T-helper 1 cell treated with Interleukin-12 subunit alpha and Interleukin-12 subunit beta and Interleukin-4 antibody, amounts not matched to agents 30 ng/mL and 1 ng/mL, for 36 hours (primary cell): ENCODE measurements around the gene OR8B4. TPM values are rescaled to one million over a fixed set of nuclear protein-coding genes. Genes with fewer than 3 reads are reported as not detected.
"Not testable (repeated sequence)": the region's sequence is repeated elsewhere in the genome, so short reads cannot be mapped to it uniquely, and the experiment has no call there.

ENCODE experiments used
- intact Hi-C: fragments of 100-400 bp; cut with micrococcal nuclease; formaldehyde crosslinking; loops from one replicate; pipeline ENCODE4 v1.15.1; 2024
- total RNA-seq: library from RNA; stranded (reverse); gene quantifications from 2 replicates; pipeline ENCODE4 v1.2.3, GENCODE V29; 2022

OR8B4 gene, protein sequence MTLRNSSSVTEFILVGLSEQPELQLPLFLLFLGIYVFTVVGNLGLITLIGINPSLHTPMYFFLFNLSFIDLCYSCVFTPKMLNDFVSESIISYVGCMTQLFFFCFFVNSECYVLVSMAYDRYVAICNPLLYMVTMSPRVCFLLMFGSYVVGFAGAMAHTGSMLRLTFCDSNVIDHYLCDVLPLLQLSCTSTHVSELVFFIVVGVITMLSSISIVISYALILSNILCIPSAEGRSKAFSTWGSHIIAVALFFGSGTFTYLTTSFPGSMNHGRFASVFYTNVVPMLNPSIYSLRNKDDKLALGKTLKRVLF
- not detected in 2 replicates for total RNA-seq

DNA sequence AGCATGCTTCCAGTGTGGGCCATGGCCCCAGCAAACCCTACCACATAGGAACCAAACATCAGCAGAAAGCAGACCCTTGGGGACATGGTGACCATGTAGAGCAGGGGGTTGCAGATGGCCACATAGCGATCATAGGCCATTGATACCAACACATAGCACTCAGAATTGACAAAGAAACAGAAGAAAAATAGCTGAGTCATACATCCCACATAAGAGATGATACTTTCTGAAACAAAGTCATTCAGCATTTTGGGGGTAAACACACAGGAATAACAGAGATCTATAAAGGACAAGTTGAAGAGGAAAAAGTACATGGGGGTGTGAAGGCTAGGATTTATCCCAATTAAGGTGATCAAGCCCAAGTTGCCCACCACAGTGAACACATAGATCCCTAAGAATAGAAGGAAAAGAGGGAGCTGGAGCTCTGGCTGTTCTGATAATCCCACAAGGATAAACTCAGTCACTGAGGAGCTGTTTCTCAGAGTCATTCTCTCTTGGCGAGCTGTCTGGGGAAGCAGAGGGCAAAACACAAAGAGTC lies at the start of gene OR8B4:
OR8B4 (minus strand) TSS at position 488 of the 538 bp plus-strand sequence; CDS start at position 488, 0 bp downstream.
- intact Hi-C loops: no loop called here

DNA sequence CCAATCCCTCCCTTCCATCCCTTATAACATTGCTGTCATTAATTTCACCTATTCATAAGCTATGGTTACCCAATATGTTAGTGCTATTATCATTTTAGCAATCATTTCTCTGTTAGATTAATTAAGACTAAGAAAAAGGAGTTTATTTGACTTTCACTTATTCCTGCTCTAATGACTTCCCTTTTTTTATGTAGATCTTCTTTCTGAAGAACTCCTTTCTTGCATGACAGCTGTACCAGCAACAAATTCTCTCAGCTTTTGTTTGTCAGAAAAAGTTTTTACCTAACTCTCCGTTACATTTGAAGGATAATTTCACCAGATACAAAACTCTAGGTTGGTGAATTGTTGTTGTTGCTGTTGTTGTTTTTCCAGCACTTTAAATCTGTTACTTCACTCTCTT lies 49.4 kb upstream of the OR8B4 start:
- intact Hi-C loops: no loop called here

DNA sequence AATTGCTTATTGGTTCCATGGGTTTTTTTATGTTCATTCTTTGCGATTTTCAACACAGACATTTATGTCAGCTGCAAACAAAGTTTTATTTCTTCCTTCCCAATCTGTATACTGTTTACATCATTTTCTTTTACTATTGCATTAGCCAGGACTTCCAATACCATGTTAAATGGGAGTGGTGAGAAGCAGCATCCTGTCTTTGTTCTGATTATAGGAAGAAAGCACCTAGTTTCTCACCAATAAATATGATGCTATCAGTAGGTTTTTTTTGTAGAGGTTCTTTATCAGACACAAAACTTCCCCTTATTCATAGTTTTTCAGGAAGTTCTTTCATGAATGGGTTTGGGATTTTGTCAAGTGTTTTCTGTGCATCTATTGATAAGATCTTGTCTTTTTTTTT lies 48.8 kb upstream of the OR8B4 start:
- intact Hi-C loops: no loop called here

DNA sequence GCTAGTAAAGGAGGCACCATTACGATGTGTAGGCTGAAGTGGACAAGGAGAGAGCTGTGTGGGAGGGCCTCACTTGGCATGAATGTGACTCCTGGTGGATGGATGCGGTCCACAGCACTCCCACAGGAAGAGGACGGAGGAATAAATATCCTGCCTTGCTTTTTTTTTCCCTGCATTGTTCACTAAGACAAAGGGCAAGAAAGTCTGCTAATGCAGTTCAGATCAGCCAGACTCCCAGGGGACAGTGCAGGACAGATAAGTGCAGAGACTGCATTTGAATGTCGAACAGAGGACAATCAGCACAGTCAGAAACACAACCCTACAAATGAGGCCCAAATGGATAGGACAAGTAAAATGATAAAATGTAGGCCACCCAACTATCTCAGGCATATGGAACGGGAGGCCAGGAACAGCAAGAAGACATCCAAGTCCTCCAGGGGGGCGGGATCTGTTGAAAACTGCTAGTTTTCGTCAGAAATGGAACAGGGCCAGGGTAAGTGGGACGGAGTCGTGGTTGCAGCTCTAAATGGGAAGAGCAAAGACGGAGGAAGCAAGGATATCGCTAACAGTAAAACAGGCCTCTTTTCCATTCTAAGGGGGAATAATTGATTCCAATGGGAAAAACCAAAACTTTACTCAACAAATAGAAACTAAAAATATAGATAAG lies 46.0 kb upstream of the OR8B4 start:
- intact Hi-C loops: no loop called here

DNA sequence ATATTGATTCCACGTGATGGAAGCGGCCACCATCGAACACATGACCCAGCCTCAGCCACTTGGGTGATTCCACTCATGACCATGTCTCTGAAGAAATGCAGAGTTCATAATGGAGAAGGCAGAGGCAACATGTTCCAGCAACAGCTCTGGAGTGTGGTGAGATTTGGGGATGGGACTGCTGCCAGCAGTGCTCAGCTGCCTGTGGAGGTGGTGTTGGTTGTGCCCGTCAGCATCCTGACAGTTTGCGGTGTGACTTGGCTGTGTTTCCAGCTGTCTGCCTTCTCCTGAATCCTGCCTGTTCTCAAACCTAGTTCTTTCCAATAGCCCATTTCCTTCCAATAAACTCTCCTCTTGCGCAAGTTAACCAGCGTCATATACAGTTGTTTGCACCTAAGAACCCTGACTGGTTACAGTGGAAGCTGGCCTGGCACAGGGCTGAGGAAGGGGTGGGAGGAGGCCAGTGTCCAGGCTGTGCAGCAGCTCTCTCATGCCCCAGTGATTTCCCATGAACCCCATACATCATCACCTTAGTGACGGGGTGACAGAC lies 42.8 kb upstream of the OR8B4 start:
- intact Hi-C loops: no loop called here

DNA sequence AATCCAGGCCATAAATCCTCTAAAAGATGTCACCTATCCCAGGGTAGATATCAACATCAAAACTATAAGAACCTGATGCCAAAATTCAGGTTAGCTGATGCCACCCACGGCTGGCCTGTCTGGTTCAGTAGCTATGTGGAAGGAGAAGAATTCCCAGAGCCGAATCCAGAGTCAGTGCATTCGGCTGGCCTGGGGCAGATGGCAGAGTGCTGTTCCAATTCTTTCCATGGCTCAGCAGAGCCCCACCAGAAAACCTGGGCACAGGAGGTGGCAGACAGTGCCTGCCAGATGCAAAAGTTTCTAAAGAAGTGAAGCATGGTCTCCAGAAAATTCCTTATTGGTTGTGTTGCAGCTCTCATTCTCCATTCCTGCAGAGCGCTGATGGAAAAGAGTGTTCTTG lies 40.7 kb upstream of the OR8B4 start:
- intact Hi-C loops: no loop called here

DNA sequence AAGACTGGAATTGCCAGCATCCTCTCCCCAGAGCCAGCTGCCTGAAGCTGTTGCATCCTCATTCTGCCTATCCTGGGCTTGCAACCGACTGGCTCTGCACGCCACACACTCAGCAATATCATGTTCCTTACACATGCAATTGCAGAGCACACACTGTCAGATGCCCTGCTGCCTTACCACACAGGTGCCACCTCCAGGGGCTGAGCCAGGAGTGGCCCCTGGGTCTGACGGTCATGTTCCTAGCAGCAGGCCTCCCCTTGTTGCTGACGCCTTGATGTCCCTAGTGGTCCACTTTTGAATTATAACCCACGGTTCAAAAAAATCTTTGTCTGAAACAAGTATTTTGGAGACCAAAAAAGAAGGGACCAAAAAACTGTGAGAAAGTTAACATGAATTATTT lies 39.3 kb upstream of the OR8B4 start:
- intact Hi-C loops: no loop called here

DNA sequence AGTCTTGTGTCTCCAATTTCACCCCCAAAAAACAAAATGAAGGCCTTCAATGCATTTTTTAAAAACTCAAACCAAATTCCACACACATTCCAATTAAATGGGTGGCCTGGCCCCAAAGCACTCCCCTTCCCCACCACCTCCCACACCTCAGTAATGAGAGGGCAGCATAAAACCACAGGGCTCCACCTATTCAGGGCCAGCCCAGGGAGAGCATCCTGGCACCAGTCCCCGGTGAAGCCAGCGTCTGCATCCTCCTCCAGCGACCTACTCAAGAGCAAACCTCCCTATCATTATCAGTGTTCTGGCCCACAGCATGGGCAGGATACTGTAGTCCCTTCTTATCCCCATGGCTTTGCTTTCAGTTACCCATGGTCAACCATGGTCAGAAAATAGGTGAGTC lies 38.7 kb upstream of the OR8B4 start:
- intact Hi-C loops: no loop called here

DNA sequence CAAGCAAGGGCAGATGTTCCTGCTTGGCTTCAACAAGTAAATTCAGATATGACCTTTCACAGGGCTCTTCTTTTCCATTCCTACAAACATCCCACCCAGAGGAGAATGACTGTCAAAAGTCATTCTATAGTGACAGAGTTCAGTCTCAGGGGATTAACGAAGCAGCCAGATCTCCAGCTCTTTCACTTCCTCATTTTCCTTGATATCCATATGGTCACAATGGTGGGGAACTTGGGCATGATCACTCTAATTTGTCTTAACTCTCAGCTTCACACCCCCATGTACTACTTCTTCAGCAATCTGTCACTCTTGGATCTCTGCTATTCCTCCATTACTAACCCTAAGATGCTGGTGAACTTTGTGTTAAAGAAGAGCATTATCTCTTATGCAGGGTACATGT lies 35.8 kb upstream of the OR8B4 start:
- intact Hi-C loops: no loop called here

DNA sequence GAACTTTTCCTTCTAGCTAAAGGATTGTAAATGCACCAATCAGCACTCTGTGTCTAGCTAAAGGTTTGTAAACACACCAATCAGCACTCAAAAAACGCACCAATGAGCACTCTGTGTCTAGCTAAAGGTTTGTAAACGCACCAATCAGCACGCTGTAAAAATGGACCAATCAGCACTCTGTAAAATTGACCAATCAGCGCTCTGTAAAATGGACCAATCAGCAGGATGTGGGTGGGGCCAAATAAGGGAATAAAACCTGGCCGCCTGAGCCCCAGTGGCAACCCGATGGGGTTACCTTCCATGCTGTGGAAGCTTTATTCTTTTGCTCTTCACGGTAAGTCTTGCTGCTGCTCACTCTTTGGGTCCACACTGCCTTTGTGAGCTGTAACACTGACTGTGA lies 34.7 kb upstream of the OR8B4 start:
- intact Hi-C loops: not testable (repeated sequence)

DNA sequence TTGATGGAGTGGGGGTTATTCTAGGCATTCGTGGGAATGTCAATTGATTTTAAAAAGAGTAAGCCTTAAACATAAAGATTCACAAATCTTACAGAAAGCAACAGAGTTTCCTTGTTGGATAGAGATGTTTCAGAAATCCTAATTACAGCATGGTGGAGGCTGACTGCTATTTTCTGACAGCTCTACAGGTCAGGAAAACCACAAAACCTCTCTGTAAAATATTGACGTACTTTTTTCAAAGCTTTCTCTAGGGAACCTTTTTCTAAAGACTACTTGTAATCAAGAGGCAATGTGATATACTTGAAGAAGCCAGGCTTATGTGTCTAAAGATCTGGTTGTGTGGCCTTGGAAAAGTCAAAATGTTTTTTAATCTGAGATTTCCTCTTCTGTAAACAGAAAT lies 29.9 kb upstream of the OR8B4 start:
- intact Hi-C loops: no loop called here

DNA sequence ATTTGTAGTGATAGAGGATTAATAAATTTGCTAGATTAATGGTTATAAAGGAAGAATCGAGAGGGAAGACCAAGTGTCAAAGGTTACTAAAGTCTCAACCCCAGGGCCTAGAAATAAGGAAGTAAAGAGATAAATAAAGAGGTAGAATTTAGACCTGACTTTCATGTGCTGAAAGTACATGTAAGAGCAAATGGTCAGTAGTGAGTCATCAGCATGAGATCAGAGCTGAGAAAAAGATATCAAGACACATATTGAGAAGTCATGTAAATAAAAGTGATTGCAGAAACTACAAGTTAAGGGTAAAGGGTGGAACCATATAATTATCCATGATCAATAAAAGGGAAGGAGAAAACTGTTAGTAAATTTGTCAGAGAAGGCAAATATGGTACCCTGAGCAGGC lies 22.2 kb upstream of the OR8B4 start:
- intact Hi-C loops: no loop called here

DNA sequence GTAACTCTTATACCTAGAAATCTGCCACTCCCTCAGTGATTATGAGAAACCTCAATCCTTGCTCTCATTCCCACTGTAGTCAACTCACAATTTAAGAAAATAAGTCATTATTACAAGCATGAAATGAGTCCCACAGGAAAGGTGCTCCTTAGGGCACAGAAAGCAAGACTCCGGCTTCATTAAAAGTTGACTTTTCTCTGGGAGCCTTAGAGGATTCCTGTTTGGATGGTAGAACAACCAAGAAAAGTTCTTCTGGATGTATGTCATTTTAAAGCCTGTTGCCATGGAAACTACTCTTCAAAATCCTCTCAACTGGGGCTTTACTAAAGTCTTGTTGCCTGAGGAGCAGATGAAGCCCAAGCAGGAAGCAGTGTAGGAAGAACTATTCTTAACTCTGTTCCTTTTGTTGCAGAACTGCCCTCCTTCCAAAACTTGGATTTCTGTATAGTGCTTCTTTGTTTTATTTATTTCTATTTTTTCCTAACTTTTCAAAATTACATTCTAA lies 21.0 kb upstream of the OR8B4 start, which contains the start of gene OR8B8:
OR8B8 (minus strand) TSS at position 51 of the 505 bp plus-strand sequence. CDS start 4,611 bp downstream, outside the sequence.
- intact Hi-C loops: no loop called here

DNA sequence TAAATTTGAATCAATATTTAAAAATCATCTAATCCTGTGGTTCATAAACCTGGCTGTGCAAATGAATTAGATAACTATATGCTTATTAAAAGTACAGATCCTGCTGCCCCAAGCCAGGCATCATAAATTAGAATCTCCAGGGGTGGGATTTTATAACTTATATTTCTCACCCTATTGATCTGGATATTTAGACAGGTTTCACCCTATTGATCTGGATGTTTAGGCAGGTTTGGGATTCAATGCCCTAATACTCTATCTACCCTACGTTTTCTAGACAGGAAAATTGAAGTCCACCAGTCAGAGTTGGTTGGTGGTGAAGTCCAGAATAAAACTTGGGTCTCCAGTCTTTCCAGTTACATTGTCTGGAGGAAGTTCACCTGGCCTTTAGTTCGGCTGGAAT lies 18.2 kb upstream of the OR8B4 start:
- intact Hi-C loops: no loop called here

DNA sequence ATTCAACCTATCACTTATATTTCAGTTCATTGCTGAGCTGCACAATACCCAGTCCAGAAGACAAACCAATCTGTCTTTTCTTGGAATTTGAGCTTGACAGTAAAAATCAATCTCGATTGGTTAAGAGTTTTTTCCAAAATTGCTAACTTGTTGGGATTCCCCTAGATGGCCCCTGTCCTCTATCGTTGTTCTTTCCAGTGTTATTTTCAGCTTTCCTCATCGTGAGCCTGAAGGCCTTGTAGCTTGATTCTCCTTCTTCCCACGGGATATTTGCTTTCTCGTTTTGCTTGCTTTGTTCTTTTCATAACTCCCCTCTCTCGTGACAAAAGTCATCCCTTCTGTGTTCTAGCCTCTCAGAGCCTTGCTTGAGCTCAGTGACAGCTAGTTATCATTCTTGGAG lies 17.8 kb upstream of the OR8B4 start:
- intact Hi-C loops: no loop called here

DNA sequence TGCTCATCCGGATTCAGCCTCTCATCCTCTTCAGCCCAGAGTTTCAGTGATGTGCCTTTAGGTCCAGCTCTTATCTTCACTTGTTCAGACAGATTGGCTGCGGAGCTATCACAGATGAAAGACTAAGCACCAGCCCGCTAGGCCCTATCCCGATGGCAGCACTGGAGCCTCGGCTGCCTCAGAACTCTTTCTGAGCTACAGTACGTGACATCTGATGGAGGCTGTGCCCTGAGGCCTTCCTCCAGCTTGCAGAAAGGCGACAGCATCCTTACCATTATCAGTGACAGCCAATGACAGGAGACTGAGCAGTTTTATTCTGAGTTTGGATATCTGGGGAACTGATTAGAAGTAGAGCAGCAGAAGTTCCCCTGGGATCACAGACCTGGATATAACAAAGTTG lies 16.8 kb upstream of the OR8B4 start:
- intact Hi-C loops: no loop called here

DNA sequence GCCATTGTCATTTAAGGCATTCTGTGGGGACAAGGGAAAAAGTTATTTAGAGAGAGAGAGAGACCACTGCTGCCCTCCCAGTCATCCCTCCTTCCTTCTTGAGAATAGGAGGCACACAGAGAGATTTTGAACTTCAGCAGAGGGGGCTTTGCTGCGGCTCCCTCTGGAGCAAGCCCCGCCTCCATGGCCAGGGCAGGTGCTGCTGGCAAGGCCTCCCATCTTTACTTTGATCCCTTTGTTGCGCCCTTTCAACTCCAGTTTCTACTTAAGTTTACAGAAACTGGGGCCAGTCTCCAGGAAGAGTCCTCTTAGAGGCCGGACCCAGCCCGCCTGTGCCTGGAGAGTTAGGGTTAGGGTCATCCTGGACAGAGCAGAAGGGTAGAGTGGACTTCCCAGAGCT lies 16.4 kb upstream of the OR8B4 start:
- intact Hi-C loops: no loop called here

DNA sequence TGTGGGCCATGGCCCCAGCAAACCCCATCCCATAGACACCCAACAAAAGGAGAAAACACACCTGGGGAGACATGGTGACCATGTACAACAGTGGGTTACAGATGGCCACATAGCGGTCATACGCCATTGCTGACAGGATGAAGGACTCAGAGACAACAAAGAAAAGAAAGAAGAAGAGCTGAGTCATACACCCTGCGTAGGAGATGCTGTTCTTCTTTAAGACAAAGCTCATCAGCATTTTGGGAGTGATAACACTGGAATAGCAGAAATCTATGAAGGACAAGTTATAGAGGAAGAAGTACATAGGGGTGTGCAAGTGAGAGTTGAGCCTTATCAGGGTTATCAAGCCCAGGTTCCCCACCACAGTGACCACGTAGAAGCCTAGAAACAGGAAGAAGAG lies 15.9 kb upstream of the OR8B4 start:
- intact Hi-C loops: no loop called here

DNA sequence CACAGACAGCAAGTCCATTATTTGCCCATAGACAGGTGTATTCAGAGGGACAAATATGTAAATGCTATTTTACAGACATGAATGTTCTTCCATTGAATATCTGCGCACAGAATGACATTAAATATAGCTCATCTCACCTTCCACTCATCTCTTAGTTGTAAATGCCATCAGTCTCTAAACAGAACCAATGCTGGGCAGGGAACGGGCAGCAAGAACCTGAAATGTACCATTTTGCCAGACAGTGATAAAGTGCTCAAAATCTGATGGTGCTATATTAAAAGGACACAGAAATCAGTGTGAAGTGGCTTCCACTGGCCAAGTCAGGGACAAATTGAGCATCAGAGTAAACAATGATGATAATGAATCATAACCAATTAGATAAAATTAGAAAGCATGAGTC lies 10.0 kb upstream of the OR8B4 start:
- intact Hi-C loops: no loop called here

DNA sequence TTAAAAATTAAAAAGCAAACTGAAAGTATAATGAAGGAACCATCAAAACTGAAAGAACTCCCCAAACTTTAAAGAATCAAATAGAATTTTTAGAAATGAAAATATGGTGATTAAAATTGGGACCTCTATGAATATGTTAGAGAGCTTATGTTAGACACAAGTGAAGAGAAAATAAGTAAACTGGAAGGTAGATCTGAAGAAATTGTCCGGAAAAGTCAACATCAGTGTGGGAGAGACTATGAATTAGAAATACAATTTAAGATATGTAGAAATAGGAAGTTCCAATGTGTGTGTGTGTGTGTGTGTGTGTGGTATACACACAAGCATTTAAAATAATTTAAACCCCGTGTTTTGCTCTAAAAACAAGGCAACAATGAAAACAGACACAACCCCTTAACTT lies 4.9 kb upstream of the OR8B4 start:
- intact Hi-C loops: no loop called here

DNA sequence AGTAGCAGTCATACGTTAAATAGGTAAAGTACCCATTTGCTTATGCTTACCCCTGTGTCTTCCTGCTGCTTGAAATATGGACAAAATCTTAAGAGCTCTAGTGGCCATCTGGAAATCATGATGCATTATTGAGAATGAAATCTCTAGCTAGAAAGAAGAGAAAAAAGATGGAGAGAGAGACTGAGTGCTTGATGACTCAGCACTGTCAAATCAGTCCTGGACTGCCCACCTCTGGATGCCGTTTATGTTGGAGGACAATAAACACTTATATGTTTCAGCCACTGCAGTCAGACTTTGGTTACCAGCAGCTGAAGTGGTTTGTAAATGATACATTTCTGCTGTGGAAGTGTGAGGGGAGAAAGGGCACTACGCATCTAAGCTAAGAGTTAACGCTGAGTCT lies 3.6 kb downstream of the OR8B4 start:
- intact Hi-C loops: no loop called here

DNA sequence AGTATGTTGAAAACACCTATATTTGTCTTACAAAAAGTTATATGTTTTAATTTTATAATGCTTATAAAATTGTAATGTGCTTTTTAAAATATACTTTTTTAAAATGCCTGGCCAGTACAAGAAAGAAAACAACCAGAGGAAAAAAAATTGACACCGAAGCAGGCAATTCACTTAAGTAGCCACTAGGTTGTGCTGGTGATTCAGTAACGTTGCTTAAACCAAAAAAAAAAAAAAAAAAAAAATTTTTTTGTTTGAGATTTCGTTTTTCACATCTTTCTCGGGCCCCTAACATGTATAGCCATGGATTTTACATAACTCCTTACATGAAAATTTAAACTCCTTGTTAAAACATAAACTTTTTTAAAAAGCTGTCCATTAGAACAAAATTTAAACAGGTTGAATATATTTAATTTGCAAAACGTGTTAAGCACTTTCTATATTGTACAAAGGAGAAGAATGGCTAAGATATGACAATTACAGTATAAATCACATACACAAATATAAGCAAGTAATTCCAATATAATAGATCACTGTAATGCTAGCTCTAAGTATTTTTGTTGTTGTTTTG lies 9.2 kb downstream of the OR8B4 start:
- intact Hi-C loops: loop anchor here (1.0 kb wide), 2 partner anchors 171 to 422 kb away; no protein-coding TSS in a partner anchor
